Transverse colon (tissue), 4 donors: ENCODE measurements around the gene AMBP.

Experiments used
- CTCF ChIP-seq, 5 experiments: fragments of 200-600 bp in 3 of 5; fragments of 450-650 bp in 2 of 5; sonication (generic) in 3 of 5; IDR thresholded peaks; 1 replicate in 2 of 5; 2 replicates in 3 of 5; pipeline ENCODE4 v1.5.1; 2016 to 2017; ENCODE audit warnings: antibody characterized with exemption in 5 of 5, inconsistent platforms in 3 of 5, mild to moderate bottlenecking in 2 of 5, moderate library complexity in 1 of 5
- POLR2AphosphoS5 ChIP-seq, 3 donors: sonication (generic); formaldehyde crosslinking; IDR thresholded peaks; one replicate each; pipeline ENCODE4 v1.6.1; 2016; ENCODE audit warnings: antibody characterized with exemption in 3 of 3

GRCh38 chr9:114114364-114114763 lies 36.3 kb upstream of the AMBP start:
- TF ChIP-seq CTCF (IDR thresholded peaks at IDR 0.05) (no peak), POLR2AphosphoS5 (IDR thresholded peaks at IDR 0.05) (no peak)
